T-cell (primary cell): ENCODE data around the gene CARMIL3. TPM values are rescaled to one million over a fixed set of nuclear protein-coding genes. Genes with fewer than 3 reads are reported as not detected.

Experiments used
- ATAC-seq, 4 experiments: fragments of 200-7000 bp in 3 of 4; fragments of 150-1000 bp in 1 of 4; cut with Tn5 transposase; replicated peaks in 1 of 4; 1 replicate in 3 of 4; 2 replicates in 1 of 4; pipeline ENCODE4 v1.10.0; 2021; ENCODE audit warnings: moderate library complexity in 3 of 4, mild to moderate bottlenecking in 2 of 4, moderate number of reproducible peaks in 1 of 4
- CTCF ChIA-PET, 2 donors: fragments of 300-600 bp; sonication (Branson Sonifier 250); formaldehyde crosslinking; loops; one replicate each; lab custom pipeline; 2022; ENCODE audit warnings: antibody characterized with exemption in 2 of 2; lab: Charles Lee
- POLR2A ChIA-PET, 2 donors: fragments of 300-600 bp; sonication (Branson Sonifier 250); formaldehyde crosslinking; loops; one replicate each; lab custom pipeline; 2022; ENCODE audit warnings: antibody characterized with exemption in 2 of 2; lab: Charles Lee
- DNase-seq, 35 experiments: peaks; one replicate each; pipeline versions ENCODE4 v3.0.0 to v3.0.0-alpha.2; 2013 to 2023
- H3K27ac ChIP-seq: one replicate; pipeline ENCODE4 v1.5.1; 2013; ENCODE audit warnings: low read length
- H3K27me3 ChIP-seq, 2 experiments: replicated peaks in 1 of 2; 1 replicate in 1 of 2; 2 replicates in 1 of 2; pipeline versions ENCODE4 v1.6.1 to v1.7.0; 2013; ENCODE audit warnings: low read length in 1 of 2, mixed read lengths in 1 of 2; ENCODE audit not compliant: control insufficient read depth in 2 of 2, insufficient read depth in 2 of 2; ENCODE audit errors: extremely low read depth in 1 of 2
- H3K36me3 ChIP-seq, 2 donors: 1 replicate in 1 of 2; 2 replicates in 1 of 2; pipeline versions ENCODE4 v1.6.1 to v1.7.0; 2013; ENCODE audit warnings: low read length in 1 of 2; ENCODE audit not compliant: control insufficient read depth in 2 of 2, insufficient read depth in 1 of 2; ENCODE audit errors: extremely low read depth in 1 of 2
- H3K4me1 ChIP-seq, 2 experiments: 1 replicate in 1 of 2; 2 replicates in 1 of 2; pipeline versions ENCODE4 v1.6.1 to v1.7.0; 2013; ENCODE audit warnings: low read length in 2 of 2, mixed read lengths in 1 of 2; ENCODE audit not compliant: insufficient read depth in 2 of 2, control insufficient read depth in 1 of 2; ENCODE audit errors: extremely low read depth in 1 of 2
- H3K4me3 ChIP-seq, 2 donors: 1 replicate in 1 of 2; 2 replicates in 1 of 2; pipeline versions ENCODE4 v1.5.1 to v1.7.0; 2013; ENCODE audit warnings: mild to moderate bottlenecking in 2 of 2, low read length in 1 of 2, moderate library complexity in 1 of 2; ENCODE audit not compliant: control insufficient read depth in 1 of 2; ENCODE audit errors: extremely low read depth in 1 of 2
- H3K9me3 ChIP-seq: 2 replicates; pipeline ENCODE4 v1.7.0; 2013
- H3K27ac Mint-ChIP-seq, 2 donors: one replicate each; pipeline ENCODE4 v1.8.0; 2020 to 2021; ENCODE audit warnings: mild to moderate bottlenecking in 2 of 2, mixed read lengths in 2 of 2
- H3K27me3 Mint-ChIP-seq, 2 donors: one replicate each; pipeline ENCODE4 v1.8.0; 2021 to 2022; ENCODE audit warnings: mixed read lengths in 2 of 2
- H3K36me3 Mint-ChIP-seq: one replicate; pipeline ENCODE4 v1.8.0; 2021; ENCODE audit warnings: mixed read lengths
- H3K4me1 Mint-ChIP-seq, 3 donors: one replicate each; pipeline ENCODE4 v1.8.0; 2020 to 2022; ENCODE audit warnings: mixed read lengths in 3 of 3, mild to moderate bottlenecking in 1 of 3
- H3K4me3 Mint-ChIP-seq, 3 donors: one replicate each; pipeline ENCODE4 v1.8.0; 2020 to 2022; ENCODE audit warnings: mild to moderate bottlenecking in 3 of 3, mixed read lengths in 3 of 3, moderate library complexity in 3 of 3
- H3K9me3 Mint-ChIP-seq, 3 donors: one replicate each; pipeline ENCODE4 v1.8.0; 2020 to 2022; ENCODE audit warnings: mixed read lengths in 3 of 3
- WGBS: methylation state at CpG from one replicate; pipeline ENCODE4 v1.1.5; 2013; ENCODE audit warnings: missing lambda C conversion rate; ENCODE audit not compliant: insufficient coverage; 5-methylcytosine and 5-hydroxymethylcytosine counted together
- total RNA-seq, 35 experiments: library from RNA in 6 of 35; stranded (reverse) in 6 of 35; fragments of 120-200 nt in 1 of 35; gene quantifications; one replicate each; pipeline versions ENCODE4 v1.2.1 to v1.2.4 and lab custom pipeline; 2013 to 2026

Gene CARMIL3
- total RNA-seq, 5 donors from 2014 or later (not counting 1 experiment from before 2014, with no cell fraction given) = 0.38 to 1.9 (median 0.59) TPM

- ChIA-PET POLR2A (no interaction called here), CTCF (interaction anchor here in 1 of 2 donors (0.5 kb wide), 1 partner anchor 14 kb away, joined by 3 read pairs; no protein-coding TSS in a partner anchor)
- WGBS = 98% methylated on average over 15 of the region's 17 CpGs
- no peak overlapping the region for H3K27ac ChIP-seq
- no peak overlapping the region for H3K4me3 ChIP-seq
- H3K36me3 ChIP-seq = peaks cover 10 to 38% of the 10 kb centered on the region in 2 donors
- Mint-ChIP-seq H3K4me3 (no peak overlapping the region), H3K27ac (no peak overlapping the region), H3K27me3 (no peaks in the 10 kb centered on the region), H3K36me3 (peaks cover 39% of the 10 kb centered on the region), H3K4me1 (peaks cover 16 to 21% (median 19%) of the 10 kb centered on the region in 3 donors), H3K9me3 (no peaks in the 10 kb centered on the region)
- ATAC-seq = no peak
- no peaks in the 10 kb centered on the region for H3K9me3 ChIP-seq
- peaks cover 5 to 14% of the 10 kb centered on the region in 2 experiments for H3K4me1 ChIP-seq
- no peaks in the 10 kb centered on the region for H3K27me3 ChIP-seq
- no peak for DNase-seq
Measured at GRCh38 chr14:24098927-24099813, 47.4 kb downstream of the CARMIL3 start.

DNA sequence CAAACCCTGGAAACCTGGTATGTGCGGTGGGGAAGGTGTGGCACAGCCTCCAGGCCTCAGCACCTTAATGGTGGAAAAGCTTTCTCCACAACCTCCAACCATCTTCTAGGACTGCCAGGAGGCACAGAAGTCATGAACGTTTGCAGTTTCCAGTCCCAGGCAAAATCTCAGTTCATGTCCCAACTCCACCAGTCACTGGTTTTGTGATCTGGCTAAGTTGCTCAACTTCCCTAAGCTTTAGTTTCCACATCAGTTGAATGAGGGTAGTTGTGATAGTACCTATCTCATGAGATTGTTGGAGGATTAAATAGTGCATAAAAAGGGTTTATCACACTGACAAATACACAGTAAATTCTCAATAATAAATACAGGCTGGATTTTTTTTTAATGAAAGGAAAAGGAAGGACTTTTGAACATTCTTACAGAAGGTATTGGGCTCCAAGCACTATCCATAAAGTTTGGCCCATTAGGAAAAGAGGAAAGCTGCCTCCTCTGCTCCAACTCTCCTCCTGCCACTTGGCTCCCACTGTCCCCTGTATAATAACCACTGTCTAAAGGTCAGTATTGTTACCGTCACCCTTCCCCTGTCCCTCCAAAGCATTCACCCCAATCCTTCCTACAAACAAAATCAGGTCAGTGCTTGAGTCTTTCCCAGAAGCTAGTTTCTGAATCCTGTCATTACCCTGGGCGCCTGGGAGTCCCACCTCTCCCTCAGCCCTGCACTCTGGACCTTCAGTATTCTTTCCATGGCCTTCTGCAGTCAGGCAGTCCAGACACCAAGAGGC lies 48.6 kb downstream of the CARMIL3 start:
- H3K4me1 Mint-ChIP-seq = peaks cover 10 to 13% (median 11%) of the 10 kb centered on the region in 3 donors
- no peaks in the 10 kb centered on the region for H3K9me3 ChIP-seq
- peaks cover 0 to 4% (median 0%) of the 10 kb centered on the region in 3 donors for H3K9me3 Mint-ChIP-seq
- H3K27me3 Mint-ChIP-seq = no peaks in the 10 kb centered on the region
- H3K27ac ChIP-seq = no peak overlapping the region
- no peak overlapping the region for H3K4me3 ChIP-seq
- ChIA-PET POLR2A (no interaction called here), CTCF (no interaction called here)
- H3K4me1 ChIP-seq = peaks cover 2 to 5% of the 10 kb centered on the region in 2 experiments
- DNase-seq = no peak
- no peak overlapping the region for H3K4me3 Mint-ChIP-seq
- no peak overlapping the region for H3K27ac Mint-ChIP-seq
- H3K36me3 Mint-ChIP-seq = peaks cover 47% of the 10 kb centered on the region
- H3K36me3 ChIP-seq = peaks cover 10 to 39% of the 10 kb centered on the region in 2 donors
- no peaks in the 10 kb centered on the region for H3K27me3 ChIP-seq
- no peak for ATAC-seq
- 90% methylated on average over 2 of the region's 4 CpGs for WGBS

DNA sequence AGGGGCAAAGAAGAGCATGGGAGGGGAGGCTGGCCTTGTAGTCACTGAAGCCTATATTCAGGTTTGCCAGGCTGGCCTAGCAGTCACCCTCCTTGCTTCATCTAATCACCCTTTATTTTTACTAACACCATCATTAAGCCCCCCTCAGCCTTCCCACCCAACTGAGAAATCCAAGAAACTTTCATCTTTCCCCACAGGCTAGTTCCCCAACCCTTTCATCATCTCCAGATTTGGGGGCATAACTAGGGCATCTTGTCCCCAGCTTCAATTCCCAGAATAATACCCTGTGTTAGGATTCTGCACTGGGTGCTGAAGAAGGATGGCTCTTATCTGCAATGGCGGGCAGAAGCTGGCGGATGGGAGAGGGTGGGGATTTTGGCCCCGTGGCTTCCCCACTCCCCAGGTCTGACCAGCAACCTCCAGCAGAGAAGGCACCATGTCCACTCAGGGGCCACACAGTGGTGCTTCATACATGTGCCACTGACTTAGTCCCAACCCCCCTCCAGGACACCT lies 49.2 kb downstream of the CARMIL3 start:
- no peaks in the 10 kb centered on the region for H3K4me1 ChIP-seq
- peaks cover 47% of the 10 kb centered on the region for H3K36me3 Mint-ChIP-seq
- WGBS = no CpG with 5 or more reads among the region's 3 CpGs
- no peaks in the 10 kb centered on the region for H3K27me3 ChIP-seq
- H3K27me3 Mint-ChIP-seq = no peaks in the 10 kb centered on the region
- no peaks in the 10 kb centered on the region for H3K9me3 ChIP-seq
- no peak overlapping the region for H3K27ac ChIP-seq
- no peak for DNase-seq
- H3K4me3 Mint-ChIP-seq = no peak overlapping the region
- ChIA-PET POLR2A (no interaction called here), CTCF (interaction anchor here in 1 of 2 donors (0.6 kb wide), 1 partner anchor 10 kb away, joined by 4 read pairs; no protein-coding TSS in a partner anchor)
- peaks cover 6 to 10% (median 6%) of the 10 kb centered on the region in 3 donors for H3K4me1 Mint-ChIP-seq
- peaks cover 0 to 4% (median 0%) of the 10 kb centered on the region in 3 donors for H3K9me3 Mint-ChIP-seq
- H3K36me3 ChIP-seq = peaks cover 10 to 39% of the 10 kb centered on the region in 2 donors
- no peak overlapping the region for H3K4me3 ChIP-seq
- no peak for ATAC-seq
- H3K27ac Mint-ChIP-seq = no peak overlapping the region

- no peak overlapping the region for H3K4me3 ChIP-seq
- no peak for DNase-seq
- Mint-ChIP-seq H3K4me1 (peaks cover 0 to 3% (median 0%) of the 10 kb centered on the region in 3 donors), H3K27me3 (no peaks in the 10 kb centered on the region), H3K27ac (peak overlapping the region in 1 of 2 donors; percentile 16), H3K36me3 (peaks cover 44% of the 10 kb centered on the region), H3K9me3 (peaks cover 0 to 4% (median 0%) of the 10 kb centered on the region in 3 donors), H3K4me3 (no peak overlapping the region)
- H3K27me3 ChIP-seq = no peaks in the 10 kb centered on the region
- no peaks in the 10 kb centered on the region for H3K9me3 ChIP-seq
- H3K4me1 ChIP-seq = no peaks in the 10 kb centered on the region
- H3K27ac ChIP-seq = no peak overlapping the region
- 100% methylated on average over 1 of the region's 7 CpGs for WGBS
- CTCF ChIA-PET = interaction anchor here in 1 of 2 donors (0.6 kb wide), 1 partner anchor 252 kb away, joined by 4 read pairs; no protein-coding TSS in a partner anchor
- POLR2A ChIA-PET = no interaction called here
- peaks cover 8 to 39% of the 10 kb centered on the region in 2 donors for H3K36me3 ChIP-seq
- no peak for ATAC-seq
Measured at GRCh38 chr14:24102357-24103048, 50.7 kb downstream of the CARMIL3 start.

DNA sequence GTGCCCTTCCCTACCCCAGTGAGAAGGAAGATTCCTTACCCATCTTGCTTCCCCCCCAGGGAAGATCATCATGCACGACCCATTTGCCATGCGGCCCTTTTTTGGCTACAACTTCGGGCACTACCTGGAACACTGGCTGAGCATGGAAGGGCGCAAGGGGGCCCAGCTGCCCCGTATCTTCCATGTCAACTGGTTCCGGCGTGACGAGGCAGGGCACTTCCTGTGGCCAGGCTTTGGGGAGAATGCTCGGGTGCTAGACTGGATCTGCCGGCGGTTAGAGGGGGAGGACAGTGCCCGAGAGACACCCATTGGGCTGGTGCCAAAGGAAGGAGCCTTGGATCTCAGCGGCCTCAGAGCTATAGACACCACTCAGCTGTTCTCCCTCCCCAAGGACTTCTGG lies 51.6 kb downstream of the CARMIL3 start:
- Histone ChIP-seq H3K36me3 (peaks cover 4 to 36% of the 10 kb centered on the region in 2 donors), H3K27ac (no peak overlapping the region), H3K9me3 (no peaks in the 10 kb centered on the region), H3K4me1 (peaks cover 0 to under 1% of the 10 kb centered on the region in 2 experiments), H3K27me3 (no peaks in the 10 kb centered on the region), H3K4me3 (no peak overlapping the region)
- DNase-seq (no peak), ATAC-seq (no peak)
- no peak overlapping the region for H3K27ac Mint-ChIP-seq
- ChIA-PET CTCF (no interaction called here), POLR2A (interaction anchor here in 1 of 2 donors (0.5 to 0.8 kb wide), 2 partner anchors 10 to 192 kb away, joined by 3 to 6 read pairs; no protein-coding TSS in a partner anchor)
- peaks cover 44% of the 10 kb centered on the region for H3K36me3 Mint-ChIP-seq
- no peak overlapping the region for H3K4me3 Mint-ChIP-seq
- WGBS = 100% methylated on average over 8 of the region's 13 CpGs
- peaks cover 0 to 4% (median 0%) of the 10 kb centered on the region in 3 donors for H3K9me3 Mint-ChIP-seq
- peaks cover 2 to 6% (median 3%) of the 10 kb centered on the region in 3 donors for H3K4me1 Mint-ChIP-seq
- H3K27me3 Mint-ChIP-seq = no peaks in the 10 kb centered on the region
